HuH-7 (cell line): ENCODE data around the gene SACM1L.
"Not testable (repeated sequence)": the region's sequence is repeated elsewhere in the genome, so short reads cannot be mapped to it uniquely, and the experiment has no call there.

Experiments used
- DNase-seq: peaks from one replicate; pipeline ENCODE4 v3.0.0; 2011; ENCODE audit warnings: low spot score

The SACM1L gene

DNA sequence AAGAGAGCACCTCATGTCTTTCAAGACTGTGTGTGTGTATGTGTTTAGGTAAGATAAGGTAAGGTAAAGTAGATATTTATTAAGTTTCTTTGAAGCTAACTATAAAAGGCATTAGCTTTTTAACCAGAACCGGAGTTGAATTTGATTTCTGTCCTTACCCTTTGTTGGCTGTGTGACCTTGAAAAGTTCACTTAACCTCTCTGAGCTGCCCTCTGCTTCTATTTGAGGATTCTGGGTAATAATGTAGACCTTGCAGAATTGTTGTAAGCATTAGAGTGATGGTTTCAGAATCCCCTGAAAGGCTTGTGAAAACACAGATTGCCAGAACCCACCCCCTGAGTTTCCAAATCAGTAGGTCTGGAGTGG is 21.6 kb upstream of the SACM1L start:
- DNase-seq, result no peak

DNA sequence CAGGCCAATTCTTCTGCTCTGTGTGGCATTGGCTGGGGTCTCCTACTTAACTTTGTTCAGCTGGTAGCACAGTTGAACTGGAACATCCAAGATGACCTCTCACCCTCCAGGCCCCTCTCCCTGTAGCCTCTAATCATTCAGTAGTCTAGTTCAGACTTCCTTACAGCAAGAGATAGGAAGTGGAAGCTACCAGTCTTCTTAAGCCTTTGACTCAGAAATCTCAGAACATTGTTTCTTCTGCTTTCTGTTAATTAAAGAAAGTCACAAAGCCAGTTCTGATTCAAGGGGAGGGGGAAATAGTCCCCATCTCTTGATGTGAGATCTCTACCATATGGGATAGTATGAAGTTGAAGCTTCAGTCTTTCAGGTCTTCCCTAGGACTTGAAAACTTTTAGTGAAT is 18.8 kb upstream of the SACM1L start:
- no peak for DNase-seq

DNA sequence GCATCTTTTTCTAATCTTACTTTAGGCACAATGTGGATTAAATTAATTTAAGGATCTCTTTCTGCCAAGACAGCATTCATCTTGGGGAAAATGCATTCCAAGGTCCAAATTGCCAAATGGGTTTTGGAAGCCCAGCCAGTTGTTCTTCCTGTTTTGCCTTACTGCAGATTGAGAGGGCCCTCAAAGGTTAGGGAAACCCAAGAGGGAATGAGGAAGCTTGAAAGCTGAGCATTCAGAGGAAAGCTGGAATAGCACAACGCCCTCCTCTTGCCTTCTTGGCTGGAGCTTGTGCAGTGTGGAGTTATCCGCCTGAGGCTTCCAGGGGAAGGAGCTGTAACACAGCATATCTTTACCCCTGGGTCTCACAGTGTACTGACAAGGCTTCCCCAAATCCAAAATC is 18.2 kb upstream of the SACM1L start:
- no peak for DNase-seq

DNA sequence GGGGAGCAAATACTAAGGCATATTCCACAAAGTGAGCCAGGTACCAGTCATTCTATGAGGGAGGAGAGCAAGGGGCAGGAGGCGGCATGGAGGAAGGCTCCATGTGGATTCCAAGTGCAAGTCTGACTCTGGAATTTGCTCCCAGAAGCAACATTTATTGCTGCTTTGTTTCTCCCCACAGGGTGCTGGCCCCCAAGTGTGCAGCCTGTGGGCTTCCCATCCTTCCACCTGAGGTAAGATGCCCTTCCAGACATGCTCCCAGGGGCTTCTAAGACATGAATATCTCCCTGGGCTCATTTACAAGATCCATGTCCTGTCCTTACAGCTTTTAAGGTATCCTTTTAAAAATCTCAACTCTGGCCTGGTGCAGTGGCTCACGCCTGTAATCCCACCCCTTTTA is 15.9 kb upstream of the SACM1L start:
- no peak for DNase-seq

DNA sequence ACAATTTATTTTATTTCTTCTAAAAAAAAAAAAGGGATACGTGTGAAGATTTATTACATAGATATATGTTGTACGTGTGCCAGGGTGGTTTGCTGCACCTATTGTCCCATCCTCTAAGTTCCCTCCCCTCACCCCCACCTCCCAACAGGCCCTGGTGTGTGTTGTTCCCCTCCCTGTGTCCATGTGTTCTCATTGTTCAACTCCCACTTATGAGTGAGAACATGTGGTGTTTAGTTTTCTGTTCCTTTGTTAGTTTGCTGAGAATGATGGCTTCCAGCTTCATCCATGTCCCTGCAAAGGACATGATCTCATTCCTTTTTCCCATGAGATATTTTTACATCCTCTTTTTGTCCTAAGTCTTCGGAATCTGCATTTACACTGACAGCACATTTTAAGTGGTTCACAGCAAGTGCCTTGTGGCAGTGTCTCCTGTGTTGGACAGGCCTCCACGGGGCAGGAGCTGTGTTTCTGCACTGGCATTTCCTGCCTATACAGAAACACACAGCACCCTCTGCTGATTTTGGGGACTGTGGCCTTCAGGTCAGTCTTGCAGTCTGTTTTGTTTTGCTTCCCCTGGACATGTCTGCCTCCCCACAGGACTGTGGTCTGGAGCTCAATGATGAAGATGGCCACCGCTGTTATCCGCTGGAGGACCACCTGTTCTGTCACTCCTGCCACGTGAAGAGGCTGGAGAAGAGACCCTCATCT is 12.7 kb upstream of the SACM1L start:
- DNase-seq, result no peak

DNA sequence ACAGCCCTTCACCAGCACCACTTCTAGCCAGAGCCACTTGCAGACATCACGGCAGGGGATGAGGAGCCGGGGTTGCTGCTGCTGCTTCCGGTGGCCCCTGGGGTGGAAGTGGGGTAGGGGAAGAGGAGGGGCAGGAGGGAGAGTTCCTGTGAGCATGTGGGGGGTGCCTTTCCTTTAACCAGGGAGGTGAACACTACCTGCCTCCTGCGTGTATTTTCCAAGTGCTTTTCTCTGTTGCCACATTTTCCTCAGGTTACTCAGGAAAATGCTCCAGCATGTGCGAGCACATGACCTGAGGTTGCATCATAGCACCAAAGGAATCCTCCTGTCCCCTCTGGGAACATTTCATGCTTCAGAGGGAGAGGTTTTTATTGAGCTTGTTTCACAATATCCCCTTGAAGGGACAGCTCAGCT is 12.2 kb upstream of the SACM1L start:
- peak; percentile 74 for DNase-seq

DNA sequence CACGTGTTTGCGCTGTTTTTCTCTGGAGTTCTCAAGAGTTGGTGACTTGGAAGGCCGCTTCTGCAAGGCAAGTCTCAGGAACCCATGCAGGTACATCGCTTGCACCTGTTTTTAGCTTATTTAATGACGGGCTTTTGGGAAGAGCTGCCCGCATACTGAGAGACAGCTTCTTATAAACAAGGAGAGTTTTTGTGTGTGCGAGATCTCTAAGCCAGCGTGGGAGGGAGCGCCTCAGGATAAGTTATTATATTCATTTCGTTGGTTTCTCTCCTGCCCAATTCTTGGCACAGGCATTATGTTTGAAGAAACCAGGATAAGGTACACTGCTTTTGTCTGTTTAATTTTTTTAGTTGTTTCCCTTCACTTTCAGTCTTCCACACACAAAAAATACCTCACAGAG is 11.4 kb upstream of the SACM1L start:
- DNase-seq, result no peak

DNA sequence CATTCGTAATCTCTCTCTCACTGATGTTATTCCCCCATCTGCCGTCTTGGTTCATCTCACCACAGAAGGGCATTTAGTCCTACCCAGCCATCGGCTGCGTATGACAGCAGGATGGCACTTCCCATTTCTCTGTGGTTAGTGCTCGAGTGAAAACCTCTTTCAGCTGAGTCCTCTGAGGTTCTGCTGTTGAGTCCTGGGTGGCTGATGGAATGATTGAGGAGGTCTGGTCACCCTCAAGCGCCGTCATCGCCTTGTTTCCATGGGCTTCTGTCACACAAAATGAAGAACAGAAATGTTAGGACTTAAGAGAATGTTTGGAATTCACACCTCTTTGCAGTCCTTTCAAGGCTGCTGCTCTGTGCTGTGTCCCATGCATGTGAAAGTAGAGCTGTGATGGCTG is 9.4 kb upstream of the SACM1L start:
- no peak for DNase-seq

DNA sequence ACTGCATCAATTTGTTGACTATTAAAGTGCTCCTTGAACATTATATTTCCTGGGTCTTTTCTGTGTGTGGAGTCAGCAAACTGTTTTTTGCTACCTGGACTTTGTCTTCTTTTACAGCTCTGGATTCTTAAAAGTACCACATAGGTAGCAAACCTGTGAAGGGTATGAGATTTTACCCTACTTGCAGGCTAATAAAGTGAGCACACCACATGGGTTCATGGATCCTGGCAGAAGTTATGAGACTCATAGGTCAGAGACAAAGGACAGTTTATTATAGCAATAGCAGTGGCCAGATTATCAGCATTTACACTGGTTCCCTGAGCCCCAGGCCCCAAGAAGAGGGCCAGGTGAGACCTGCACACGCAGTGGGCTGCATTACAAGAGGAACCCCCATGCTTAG is 8.0 kb upstream of the SACM1L start:
- no peak for DNase-seq

DNA sequence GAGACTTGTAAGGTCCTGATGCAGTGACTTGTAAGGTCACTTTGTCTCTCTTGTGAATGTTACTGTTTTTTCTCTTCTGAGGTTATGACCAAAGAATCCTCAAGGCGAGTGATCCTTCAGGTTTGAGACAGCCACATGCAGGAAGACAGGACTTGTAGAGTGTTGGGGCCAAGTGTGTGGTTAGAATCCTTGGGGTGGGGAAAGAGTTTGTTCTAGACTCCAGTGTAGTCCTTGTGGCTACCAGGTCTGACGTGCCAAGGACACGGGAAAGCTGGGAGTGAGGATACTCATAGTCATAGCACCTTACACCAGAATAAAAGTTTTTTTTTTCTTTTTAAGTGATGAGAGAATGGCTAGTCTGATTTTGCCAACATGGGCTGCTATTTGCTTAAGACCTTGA is 7.3 kb upstream of the SACM1L start:
- DNase-seq, result no peak

DNA sequence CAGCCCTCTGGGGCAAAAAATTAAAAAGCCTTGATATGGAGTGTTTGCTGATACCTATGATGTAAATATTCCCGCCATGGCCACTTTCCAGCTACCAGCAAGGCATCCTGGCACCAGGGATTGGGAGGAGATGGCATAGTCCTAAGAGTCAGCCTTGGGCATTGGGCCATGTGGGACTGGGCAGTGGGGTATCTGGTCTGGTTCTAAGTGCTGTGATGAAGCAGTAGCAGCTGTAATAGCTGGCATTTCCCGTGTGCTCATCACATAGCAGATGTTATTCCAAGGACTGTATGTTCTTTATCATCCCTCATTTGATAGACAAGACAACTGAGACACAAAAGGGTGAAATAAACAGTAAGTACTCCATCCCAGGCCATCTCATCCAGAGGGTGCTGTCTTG is 6.9 kb upstream of the SACM1L start:
- no peak for DNase-seq

DNA sequence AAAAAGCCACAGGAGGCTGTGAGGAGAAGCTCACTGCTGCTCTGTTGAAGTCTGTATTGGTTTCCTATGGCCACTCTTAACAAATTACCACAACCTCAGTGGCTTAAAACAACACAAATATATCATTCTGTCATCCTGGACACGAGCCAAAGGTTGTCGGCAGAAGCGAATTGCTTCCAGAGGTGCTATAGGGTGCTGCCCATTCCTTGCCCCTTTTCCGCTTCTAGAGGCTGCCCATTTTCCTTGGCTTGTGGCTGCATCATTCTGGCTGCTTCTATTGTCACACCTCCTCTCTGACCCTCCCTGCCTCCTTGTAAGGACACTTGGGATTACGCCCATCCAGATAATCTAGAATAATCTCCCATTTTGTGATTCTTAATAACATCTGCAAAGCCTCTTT is 6.4 kb upstream of the SACM1L start:
- no peak for DNase-seq

DNA sequence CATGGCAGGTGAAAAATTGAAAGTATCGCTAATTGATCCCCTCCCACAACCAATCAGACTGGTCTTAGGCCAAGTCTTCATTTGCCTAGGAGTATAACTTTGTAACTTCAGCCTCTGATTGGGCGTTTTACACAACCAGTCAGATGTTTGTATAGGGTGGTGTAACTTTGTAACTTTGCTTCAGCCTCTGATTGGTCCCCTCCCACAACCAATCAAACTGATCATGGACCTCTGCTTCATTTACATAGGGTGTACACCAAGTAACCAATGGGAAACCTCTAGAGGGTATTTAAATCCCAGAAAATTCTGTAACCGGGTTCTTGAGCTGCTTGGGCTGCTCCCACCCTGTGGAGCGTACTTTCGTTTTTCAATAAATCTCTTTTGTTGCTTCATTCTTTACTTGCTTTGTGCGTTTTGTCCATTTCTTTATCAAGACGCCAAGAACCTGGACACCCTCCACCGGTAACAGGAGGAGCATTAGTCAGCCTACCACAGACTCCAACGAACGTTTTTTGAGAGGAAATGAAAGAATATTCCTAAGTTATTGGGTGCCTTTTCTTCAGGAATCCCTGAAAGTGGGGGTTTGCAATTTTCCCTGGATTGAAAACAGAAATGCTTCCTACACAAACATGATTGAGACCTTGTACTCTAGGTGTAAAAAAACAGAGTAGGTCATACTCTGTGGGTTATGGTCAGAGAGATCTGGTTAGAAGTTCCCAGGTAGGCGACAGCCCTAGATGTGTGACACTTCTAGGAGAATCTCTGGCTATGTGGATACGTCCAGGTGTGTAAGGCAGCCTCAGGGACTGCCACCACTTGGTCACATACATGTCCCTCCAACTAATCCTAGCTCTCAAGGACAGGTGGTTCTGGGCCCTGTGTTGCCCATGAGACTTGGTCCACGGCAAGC is 5.5 kb upstream of the SACM1L start:
- no peak for DNase-seq

DNA sequence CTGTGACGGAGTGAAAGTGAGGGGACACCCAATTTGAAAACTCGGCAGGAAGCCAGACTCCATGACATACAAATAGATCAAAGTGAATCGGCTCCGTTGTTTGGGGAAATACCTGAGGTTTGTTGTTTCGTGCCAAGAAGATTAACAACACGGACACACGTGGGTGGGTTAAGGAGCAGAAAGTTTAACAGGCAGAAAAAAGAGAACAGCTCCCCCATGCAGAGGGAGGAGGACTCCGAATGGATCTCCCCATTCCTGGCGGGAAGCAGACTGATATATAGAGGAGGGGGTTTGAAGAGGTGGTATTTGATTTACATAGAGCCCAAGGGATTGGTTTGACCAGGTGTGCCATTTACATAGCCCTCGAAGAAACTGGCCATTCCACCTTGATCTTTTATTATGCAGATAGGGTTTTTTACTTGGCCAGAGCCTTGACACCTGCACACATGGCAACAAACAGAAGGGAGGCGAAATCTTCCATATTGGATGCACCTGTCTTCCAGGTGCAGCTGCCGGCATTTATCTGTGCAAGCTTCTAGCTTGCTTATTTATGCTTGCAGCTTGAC is 4.8 kb upstream of the SACM1L start:
- DNase-seq, result no peak

DNA sequence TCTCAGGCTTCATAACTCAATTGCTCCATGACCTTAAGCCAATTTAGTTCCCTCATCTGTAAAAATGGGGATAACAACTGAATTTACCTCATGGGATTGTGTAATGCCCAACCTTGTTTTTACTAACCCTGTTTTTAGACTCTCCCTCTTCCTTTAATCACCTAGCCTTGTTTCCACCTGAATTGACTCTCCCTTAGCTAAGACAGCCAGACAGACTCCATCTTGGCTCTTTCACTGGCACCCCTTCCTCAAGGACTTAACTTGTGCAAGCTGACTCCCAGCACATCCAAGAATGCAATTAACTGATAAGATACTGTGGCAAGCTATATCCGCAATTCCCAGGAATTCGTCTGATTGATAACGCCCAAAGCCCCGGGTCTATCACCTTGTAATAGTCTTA is 3.5 kb upstream of the SACM1L start:
- not testable (repeated sequence) for DNase-seq

DNA sequence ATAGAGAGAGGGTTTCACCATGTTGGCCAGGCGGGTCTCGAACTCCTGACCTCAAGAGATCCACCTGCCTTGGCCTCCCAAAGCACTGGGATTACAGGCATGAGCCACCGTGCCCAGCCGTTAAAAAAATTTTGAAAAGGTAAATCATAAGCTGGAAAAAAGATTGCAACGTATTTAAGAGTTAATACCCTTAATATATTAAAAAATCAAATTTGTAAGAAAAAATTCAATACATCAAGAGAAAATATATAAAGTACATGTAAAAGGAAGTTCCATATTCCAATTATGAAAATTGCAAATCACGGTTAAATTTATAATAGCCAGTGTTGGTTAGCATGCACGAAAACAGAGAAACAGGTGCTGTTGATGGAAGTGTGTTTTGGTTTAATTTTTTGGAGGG is 2.3 kb upstream of the SACM1L start:
- DNase-seq, result no peak

DNA sequence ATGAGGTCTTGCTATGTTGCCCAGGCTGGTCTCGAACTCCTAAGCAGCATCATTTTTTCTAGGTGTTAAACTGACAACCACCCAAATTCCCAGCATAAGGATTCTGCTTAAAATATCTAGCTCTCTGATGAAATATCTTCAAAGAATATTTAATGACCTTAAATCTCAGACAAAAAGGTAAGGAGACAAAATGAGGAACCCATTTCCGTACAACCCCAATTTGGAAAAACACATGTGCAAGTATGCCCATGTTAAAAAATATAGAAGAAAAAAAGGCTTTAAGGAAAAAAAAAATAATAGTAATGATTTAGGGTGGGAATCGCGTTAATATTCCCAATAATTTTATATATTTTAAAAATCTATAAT is 1.4 kb upstream of the SACM1L start:
- DNase-seq, result no peak

DNA sequence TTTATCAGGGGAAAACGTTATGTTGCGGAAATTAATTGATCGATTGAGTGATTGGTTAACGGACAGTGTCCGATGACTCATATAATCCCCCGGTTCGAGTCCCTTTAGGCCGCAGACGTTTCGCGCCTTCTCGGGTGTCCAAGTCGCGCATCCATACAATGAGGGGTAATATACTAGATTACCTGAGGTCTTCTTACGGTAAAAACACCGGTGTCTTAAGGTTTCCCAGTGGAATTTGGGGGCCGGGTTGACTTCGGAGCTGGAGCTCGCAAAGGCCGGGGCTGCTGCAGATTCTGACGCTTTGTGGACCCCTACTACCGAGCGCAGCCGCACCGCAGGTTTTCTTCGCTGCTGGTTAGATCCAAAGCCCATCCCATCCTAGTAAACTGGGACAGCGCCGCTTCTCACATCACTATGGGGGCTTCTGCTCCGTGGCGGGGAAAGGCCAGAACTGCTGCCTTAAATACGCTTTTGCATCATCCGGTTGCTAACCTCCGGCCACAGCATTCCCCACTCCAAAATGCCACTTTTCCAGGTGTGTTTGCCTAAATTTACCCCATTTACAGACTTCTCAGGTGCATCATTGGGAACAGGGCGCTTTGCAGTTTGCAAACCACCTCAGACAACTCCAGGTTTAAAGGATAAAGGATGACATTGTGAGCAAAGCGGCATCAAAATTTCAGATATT is 858 bp upstream of the SACM1L start:
- DNase-seq, result peak; percentile 51

DNA sequence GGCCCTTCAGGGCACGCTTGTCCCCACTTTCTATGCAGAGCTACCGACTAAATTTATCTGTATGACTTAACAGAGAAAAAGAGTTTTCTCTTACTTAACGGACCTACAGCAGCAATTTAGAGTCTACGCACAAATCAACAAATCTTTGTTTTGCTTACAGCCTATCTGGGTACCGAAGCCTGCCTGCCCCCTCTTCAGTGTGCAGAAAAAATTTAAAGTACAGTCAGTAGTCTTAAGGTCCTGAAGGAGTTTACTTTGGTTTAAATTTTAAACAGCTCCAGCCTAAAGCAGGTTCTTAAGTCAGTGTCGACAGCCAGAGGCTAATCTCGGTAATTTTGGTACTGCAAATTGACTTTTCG is 570 bp downstream of the SACM1L start:
- DNase-seq, result no peak

DNA sequence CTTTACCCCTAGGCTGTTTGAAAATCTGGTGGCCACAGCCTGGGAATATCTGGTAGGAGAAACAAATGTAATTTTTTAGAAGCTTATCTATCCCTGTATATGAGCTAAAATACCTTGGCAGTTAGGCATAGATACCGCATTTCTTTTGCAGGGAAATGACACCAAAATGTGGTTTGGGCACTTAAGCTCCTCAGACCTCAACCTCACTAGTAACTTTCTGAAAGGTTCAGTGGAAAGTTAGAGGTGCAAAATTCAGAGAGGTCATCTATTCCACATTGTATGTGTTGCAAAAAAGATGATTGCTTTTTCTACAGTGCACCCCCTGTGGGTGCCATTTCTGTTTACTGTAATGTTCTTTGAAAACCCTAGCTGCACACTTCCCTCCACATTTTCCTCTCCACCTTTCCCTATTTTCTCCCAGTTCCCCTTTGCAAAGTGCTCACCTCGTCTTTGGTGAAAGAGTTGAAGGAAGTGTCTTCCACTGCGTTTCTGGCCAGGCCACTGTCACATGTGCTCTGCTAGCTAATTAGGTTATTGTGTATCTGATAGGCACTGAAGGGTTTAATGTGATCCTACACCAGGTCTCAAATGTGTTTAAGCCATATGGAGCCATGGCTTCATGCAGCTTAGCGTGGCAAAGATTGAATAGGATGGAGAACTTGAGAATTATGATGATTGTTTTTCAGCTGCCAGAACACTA is 1.3 kb downstream of the SACM1L start:
- no peak for DNase-seq

DNA sequence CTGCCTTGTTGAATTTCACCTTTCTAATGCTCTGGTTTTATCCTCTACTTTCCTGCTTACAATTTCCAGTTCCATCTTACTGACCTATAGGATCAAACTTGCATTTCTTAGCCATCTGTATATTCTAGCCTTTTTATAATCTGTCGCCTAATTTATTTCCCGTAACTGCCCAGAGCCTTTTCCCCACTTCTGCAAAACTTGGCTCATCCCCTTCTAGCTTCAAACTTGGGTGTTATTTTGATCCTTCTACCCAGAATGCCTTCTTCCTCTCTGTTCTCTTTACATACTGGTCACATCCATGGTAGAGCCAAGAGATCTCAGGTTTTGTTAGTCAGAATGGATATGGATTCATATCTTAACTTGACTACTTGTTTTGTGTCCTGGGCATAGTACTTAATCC is 2.6 kb downstream of the SACM1L start:
- DNase-seq, result no peak

DNA sequence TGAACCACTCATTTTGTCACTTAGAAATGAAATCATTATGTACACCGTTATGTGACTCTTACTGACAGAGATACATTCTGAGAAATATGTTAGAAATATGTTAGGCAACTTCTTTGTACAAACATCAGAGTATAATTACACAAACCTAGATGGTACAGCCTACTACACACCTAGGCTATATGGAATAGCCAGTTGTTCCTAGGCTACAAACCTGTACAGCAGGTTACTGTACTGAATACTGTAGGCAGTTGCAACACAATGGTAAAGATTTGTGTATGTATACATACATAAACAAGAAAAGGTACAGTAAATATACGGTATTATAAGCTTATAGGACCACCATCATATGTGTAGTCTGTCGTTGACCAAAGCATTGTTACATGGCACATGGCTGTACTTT is 3.7 kb downstream of the SACM1L start:
- DNase-seq, result no peak
